GM21515 (cell line): ENCODE data around the gene CERT1.
A peak's percentile ranks its signal among the peaks of the same experiment; 100 is the strongest.

ENCODE experiments used
- ATAC-seq: cut with Tn5 transposase; IDR thresholded peaks from one replicate; pipeline ENCODE4 v1.9.1; 2021; ENCODE audit not compliant: unreplicated experiment

Gene CERT1

DNA sequence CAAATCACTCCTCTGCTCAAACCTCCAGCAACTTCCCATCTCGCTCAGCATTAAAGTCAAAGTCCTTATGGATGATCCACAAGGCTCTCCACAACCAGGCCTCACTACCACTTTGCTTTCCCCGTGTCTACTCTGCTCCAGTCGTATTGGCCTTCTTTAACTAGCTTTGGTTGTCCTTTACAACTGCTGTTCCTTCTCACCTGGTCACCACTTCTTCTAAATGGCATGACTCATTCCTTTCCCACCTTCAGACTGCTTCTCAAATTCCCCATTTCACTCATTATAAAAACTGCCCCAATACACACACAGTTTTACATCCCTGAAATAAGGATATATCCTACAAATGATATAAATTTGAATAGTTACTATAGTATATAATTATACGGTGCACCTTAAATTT, 30.4 kb downstream of the CERT1 start:
- no peak for ATAC-seq

DNA sequence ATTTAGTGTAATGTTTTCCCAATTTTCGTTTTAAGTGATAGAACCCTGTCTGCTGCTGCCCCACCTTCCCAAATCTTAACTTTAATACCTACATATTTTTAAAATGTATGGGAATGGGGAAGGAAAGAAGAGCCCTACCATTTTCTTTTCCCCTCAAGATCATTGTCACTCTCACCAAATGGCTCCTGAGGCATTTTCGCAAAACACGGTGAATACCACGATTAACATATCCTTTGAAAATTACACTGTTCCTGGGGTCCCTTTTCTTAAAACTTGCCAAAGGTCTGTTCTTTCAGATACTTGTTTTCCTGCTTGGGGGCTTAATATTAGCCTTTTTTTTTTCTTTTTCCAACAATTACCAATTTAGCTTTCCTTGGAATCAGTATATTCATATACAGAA, 36.1 kb downstream of the CERT1 start:
- ATAC-seq = no peak

DNA sequence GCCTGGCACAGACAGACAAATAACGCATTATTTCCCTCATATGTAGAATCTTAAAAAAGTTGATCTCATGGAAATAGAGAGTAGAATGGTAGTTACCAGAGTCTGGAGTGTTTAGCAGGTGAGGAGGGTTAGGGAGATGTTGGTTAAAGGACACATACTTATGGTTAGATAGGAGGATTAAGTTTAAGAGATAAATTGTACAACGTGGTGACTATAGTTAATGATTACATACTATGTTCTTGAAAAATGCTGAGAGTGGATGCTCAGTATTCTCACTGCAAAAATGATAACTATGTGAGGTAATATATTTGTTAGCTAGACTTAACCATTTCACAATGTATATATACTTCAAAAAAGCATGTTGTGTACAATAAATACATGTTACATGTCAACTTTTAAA, 38.0 kb downstream of the CERT1 start:
- ATAC-seq = no peak

DNA sequence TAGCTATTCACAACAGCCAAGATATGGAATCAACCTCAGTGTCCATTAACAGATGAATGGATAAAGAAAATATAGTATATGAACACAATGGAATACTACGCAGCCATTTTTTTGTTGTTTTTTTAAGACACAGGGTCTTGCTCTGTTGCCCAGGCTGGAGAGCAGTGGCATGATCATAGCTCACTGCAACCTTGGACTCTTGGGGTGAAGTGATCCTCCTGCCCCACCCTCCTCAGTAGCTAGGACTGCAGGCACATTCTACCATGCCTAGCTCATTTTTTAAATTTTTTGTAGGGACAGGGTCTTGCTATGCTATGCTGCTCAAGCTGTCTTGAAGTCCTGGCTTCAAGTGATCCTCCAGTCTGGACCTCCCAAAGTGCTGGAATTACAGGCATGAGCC, 38.5 kb downstream of the CERT1 start:
- ATAC-seq = no peak

GRCh38 chr5:75471193-75471592, 40.2 kb downstream of the CERT1 start:
- ATAC-seq = no peak

- ATAC-seq = no peak
Measured at GRCh38 chr5:75469017-75469416, 42.4 kb downstream of the CERT1 start.

DNA sequence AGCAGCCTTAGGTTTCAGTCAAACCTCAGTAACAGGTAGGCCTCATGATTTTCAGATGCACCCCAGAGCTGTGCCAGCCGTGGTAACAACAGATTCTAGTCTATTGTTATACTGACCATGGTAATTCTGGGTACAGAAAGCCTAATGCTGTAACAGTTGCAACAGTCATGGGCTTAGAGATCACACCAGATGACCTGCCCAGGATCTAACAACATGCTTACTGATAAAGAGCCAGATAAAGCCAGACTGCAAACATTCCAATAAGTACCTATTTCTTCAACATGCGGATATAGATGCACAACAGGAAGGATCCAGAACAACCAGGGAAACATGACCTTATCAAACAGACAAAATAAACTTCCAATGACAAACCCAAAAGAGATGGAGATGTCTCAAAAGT, 42.8 kb downstream of the CERT1 start:
- ATAC-seq = no peak

DNA sequence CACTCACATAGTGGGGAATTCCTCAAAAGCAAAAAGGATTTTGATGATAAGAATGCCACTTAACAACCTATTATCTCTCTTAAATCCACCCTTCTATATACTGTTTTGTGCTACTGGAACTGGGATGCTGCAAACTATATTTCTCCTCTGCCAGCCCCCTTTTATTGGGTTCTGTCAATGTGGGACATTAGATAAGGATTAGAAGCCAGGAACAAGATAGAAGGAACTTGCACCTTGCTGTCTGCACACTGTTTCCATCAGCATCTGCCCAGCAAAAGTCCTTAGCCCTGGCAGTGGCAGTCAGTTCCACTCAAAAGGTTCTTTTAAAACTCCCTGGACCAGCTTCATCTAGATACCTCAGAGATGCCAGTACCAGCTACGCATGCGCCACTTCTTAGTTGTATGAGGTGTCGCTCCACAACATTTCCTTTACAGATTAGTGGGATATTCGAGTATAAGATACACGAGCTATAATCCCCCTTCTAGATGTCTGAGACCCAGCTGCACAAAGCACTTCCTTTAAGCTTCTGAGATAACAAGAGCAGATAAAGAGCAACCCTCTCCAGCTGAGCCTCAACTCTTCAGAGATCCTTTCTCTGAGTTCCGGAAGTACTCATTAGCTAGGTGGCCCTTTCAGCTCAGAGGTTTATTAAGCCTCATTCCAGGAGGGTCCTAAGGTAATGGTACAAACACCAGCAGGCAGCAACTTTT, 45.3 kb downstream of the CERT1 start:
- no peak for ATAC-seq

DNA sequence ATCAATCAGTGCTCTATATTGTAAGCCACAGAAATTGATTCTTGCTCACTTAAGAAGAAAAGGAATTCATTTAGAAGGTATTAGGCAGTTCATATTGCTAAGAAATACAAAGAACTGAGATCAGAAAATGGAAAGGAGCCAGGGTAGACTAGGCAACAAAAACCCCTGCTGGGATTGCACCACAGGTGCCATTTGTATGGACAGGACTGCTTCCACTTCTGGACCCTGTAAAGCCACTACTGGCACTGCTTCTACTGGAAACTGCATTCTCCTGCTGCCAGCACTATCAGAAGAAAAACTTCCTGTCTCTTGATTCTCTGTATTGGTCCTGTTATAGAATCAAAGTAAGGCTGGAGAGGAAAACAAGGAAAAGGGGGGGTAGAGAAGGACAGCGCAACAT, 45.9 kb downstream of the CERT1 start:
- ATAC-seq = no peak

DNA sequence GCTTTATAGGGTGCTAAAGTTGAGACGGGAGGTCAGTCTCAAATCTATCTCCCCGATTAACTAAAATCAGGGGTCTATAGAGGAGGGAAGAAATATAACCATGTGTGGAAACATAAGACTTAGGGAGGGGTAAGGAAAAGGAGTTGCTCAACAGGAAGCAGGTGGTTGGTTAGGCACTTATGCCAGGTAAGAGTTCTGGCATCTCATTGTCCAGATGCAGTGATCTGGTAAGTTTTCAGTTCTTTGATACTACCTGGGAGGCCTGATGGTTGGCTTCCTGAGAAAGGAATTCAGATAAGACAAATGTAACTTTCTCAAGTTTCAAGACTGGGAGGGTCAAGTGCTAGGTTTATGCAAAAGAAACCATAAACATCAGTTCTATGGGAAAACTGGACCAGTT, 47.7 kb downstream of the CERT1 start:
- no peak for ATAC-seq

DNA sequence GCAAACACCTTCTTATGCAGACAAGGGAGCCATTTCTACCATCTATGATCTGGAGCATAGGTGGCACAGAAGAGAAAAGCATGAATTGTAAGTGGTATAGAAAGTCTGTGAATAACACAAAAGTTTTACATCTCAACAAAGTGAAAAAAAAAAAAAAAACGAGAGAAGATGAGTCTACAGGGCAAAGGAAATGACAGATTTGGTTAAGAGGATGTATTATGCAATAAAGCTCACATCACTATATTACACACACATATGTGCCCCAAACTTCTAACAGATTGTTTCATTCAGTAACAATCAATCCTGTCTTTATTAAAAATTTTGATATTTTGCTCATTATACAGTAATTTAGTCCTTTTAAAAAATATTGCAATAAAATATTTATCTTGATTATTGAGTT, 49.8 kb downstream of the CERT1 start:
- no peak for ATAC-seq

GRCh38 chr5:75460942-75461610, 50.4 kb downstream of the CERT1 start:
- peak; percentile 53 for ATAC-seq

DNA sequence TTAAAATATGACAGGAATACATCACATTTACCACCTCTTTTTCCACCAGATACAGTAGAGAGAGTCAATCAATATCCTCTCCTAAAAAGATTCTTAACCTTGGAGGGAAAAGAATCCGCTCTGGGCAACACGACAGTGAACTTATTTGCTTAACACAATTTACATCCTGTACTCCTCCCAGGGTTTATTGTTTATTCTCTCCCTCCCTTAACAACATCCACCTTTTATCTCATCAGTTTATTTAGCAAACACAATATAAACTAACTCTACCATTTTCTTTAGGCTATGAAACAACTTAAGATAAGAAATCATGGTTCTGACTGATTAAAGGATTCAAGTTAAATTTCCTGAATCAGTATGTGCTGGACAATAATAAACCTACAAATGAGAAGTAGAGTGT, 50.9 kb downstream of the CERT1 start:
- no peak for ATAC-seq

GRCh38 chr5:75457691-75458090, 53.7 kb downstream of the CERT1 start:
- no peak for ATAC-seq

GRCh38 chr5:75457161-75457560, 54.3 kb downstream of the CERT1 start:
- no peak for ATAC-seq

DNA sequence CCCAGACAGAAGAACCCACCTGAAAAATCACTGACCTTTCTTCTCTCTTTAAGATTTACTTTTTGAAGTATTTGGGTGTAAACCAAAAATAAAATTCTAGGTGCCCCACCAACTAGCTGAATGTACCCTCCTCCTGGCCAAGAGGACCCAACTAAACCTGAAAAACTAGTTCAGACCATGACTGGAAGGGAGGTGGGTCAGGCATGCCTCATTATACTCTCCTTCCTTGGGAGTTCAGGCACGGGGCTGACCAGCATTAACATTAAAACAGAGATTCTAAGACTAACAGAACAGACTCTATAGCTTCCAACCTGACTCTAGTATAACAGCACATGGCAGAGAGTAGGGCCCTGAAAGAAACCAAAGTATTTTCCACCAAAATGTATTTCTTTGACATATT, 61.4 kb downstream of the CERT1 start:
- no peak for ATAC-seq

- ATAC-seq = no peak
Measured at GRCh38 chr5:75446068-75446467, 65.4 kb downstream of the CERT1 start.

- no peak for ATAC-seq
Measured at GRCh38 chr5:75441560-75441959, 69.9 kb downstream of the CERT1 start.

- no peak for ATAC-seq
Measured at GRCh38 chr5:75439276-75439675, 72.2 kb downstream of the CERT1 start.

GRCh38 chr5:75438722-75439121, 72.7 kb downstream of the CERT1 start:
- ATAC-seq = no peak

DNA sequence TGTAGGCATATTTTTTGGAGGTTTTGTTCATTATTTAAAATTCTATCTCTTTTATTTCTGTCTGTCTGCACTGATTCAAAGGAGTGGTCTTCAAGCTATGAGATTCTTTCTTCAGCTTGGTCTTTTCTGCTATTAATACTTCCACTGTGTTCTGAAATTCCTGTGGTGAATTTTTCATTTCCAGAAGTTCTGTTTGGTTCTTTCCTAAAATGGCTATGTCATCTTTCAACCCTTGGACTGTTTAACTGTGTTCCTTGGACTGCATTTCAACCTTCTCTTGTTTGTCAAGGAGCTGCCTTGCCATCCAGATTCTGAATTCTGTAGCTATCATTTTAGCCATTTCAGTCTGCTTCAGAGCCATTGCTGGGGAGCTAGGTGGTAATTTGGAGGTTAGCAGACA, 76.3 kb downstream of the CERT1 start:
- ATAC-seq = no peak

GRCh38 chr5:75433814-75434506, 77.5 kb downstream of the CERT1 start:
- no peak for ATAC-seq
